ENCODE measurements around the gene CDC25B. TPM values are rescaled to one million over a fixed set of nuclear protein-coding genes. Genes with fewer than 3 reads are reported as not detected.

Gene CDC25B
- total and polyA plus RNA-seq, 8 donors, result 9.4 to 56.5 (median 25.1) TPM

DNA sequence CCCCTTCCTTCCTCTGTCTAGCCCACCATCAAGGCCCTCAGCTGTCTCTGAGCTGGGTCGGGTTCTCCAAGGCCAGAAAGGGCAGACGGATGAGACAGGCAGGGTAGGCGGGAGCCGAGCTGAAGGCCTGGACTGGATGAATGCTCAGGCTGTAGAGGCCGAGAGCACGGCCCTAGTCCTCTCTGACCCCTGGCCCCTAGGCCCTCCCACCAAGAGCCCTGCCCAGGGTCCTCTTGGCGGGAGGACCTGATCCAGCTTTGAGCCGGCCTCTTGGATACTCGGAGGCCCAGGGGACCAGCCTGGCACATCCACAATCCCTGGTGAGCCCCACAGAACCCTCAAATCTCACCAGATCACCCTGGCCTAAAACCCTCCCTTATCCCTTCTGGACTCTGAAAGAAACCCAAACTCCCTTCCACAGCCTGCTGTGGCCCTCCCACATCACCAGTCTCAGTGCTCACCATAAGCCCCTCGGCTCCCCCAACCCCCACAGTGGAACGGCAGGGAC lies 36.7 kb upstream of the CDC25B start:
- 70 to 90% (median 84%) methylated on average over 5 to 11 of the region's 11 CpGs for WGBS, 5 donors
- peaks cover 16 to 52% (median 31%) of the 10 kb centered on the region in 4 donors for H3K36me3 ChIP-seq
- intact Hi-C loops (cut with DNase I; ENCODE audit: low total_unique reads), result loop anchor here (10.0 kb wide), 1 partner anchor 95 kb away; no protein-coding TSS in a partner anchor

DNA sequence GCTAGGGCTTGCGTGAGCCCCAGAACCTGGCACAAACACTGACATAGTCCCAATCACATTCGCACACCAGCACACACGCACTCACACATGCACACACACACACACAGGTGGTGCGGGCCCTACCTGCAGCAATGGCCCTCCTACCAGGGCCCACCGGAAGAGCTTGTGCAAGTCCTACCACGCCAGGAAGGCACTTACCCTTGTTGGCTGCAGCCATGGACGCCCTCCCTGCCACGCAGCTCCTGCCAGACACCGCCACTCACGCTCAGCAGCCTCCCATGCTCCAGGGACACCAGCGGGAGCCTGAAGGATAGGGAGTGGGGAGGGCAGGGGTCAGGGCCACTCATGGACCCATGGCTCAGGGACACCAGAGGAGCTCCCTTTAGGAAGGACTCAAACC lies 36.2 kb upstream of the CDC25B start:
- peak in 1 of 2 donors; percentile 11 for DNase-seq
- 91 to 94% (median 93%) methylated on average over 6 to 11 of the region's 11 CpGs for WGBS, 5 donors
- Histone ChIP-seq H3K4me3 (no peak overlapping the region), H3K27me3 (no peaks in the 10 kb centered on the region), H3K9me3 (no peaks in the 10 kb centered on the region), H3K27ac (peak overlapping the region in 4 of 5 donors; percentile 25 to 94 (median 36)), H3K4me1 (peaks cover 6 to 49% (median 18%) of the 10 kb centered on the region in 4 donors), H3K36me3 (peaks cover 13 to 47% (median 28%) of the 10 kb centered on the region in 4 donors)
- TF ChIP-seq, protein P1, sequence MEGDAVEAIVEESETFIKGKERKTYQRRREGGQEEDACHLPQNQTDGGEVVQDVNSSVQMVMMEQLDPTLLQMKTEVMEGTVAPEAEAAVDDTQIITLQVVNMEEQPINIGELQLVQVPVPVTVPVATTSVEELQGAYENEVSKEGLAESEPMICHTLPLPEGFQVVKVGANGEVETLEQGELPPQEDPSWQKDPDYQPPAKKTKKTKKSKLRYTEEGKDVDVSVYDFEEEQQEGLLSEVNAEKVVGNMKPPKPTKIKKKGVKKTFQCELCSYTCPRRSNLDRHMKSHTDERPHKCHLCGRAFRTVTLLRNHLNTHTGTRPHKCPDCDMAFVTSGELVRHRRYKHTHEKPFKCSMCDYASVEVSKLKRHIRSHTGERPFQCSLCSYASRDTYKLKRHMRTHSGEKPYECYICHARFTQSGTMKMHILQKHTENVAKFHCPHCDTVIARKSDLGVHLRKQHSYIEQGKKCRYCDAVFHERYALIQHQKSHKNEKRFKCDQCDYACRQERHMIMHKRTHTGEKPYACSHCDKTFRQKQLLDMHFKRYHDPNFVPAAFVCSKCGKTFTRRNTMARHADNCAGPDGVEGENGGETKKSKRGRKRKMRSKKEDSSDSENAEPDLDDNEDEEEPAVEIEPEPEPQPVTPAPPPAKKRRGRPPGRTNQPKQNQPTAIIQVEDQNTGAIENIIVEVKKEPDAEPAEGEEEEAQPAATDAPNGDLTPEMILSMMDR (IDR thresholded peaks at IDR 0.05), result no peak
- TF ChIP-seq POLR2A (IDR thresholded peaks at IDR 0.05) (no peak), POLR2AphosphoS5 (IDR thresholded peaks at IDR 0.05) (no peak), EP300 (IDR thresholded peaks at IDR 0.05) (no peak)
- intact Hi-C loops (cut with DNase I; ENCODE audit: low total_unique reads), result loop anchor here (10.0 kb wide), 2 partner anchors 85 to 95 kb away; no protein-coding TSS in a partner anchor

More for the DNA sequence above, 36.7 kb upstream of the CDC25B start:
- Histone ChIP-seq H3K9me3 (no peaks in the 10 kb centered on the region), H3K27ac (peak overlapping the region in 4 of 5 donors; percentile 4 to 94 (median 32)), H3K4me3 (no peak overlapping the region), H3K4me1 (peaks cover under 1 to 44% (median 13%) of the 10 kb centered on the region in 4 donors), H3K27me3 (no peaks in the 10 kb centered on the region)
- TF ChIP-seq POLR2AphosphoS5 (IDR thresholded peaks at IDR 0.05), result no peak
- TF ChIP-seq POLR2A (IDR thresholded peaks at IDR 0.05), result no peak
- no peak for TF ChIP-seq EP300 (IDR thresholded peaks at IDR 0.05)
- TF ChIP-seq, protein P1 (IDR thresholded peaks at IDR 0.05), result no peak
- peak in 1 of 2 donors; percentile 4 for DNase-seq

DNA sequence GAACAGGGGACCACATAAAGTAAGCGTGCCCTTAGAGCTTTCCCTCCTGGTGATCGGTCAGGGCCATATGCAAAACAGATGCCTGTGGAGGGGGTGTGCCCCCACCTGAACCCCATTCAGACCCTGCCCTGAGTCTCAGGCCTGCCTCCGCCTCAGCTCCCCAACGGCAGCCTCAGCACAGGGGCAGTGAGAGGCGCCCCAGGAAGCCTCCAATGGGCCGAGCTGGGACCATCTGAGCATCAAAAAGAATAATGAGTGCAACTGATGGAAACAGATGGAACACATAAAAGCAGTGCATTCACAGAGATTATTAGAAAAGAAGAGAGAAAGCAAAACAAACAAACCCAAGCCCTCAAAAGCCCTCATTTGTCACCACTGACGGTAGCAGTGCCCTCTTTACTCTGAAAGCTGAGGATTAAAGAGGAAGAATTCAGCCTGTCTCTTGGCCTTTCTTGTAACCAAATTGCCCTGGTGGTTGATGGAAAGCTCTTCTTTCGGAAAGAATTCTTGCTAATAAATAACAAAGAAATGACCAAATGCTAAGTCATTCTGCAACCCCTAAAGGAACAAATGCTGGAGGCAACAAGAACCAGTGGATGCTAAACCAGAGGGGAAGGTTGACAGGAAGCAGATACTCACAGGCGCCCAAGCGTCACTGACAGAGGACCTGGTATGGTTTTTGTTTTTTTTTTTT lies 35.3 kb upstream of the CDC25B start:
- Histone ChIP-seq H3K9me3 (no peaks in the 10 kb centered on the region), H3K4me1 (peaks cover 7 to 58% (median 26%) of the 10 kb centered on the region in 4 donors), H3K36me3 (peaks cover 12 to 38% (median 24%) of the 10 kb centered on the region in 4 donors), H3K27me3 (no peaks in the 10 kb centered on the region), H3K27ac (peak overlapping the region in 4 of 5 donors; percentile 20 to 94 (median 32)), H3K4me3 (no peak overlapping the region)
- intact Hi-C loops (cut with DNase I; ENCODE audit: low total_unique reads), result loop anchor here (10.0 kb wide), 1 partner anchor 86 kb away; no protein-coding TSS in a partner anchor
- WGBS, 5 donors, result 65 to 83% (median 78%) methylated on average over 10 of the region's 10 CpGs
- TF ChIP-seq POLR2A (IDR thresholded peaks at IDR 0.05) (no peak), POLR2AphosphoS5 (IDR thresholded peaks at IDR 0.05) (peak in 1 of 3 donors; percentile 51), EP300 (IDR thresholded peaks at IDR 0.05) (no peak)
- TF ChIP-seq, protein P1 (IDR thresholded peaks at IDR 0.05), result no peak
- DNase-seq, result peak in 1 of 2 donors; percentile 7

All from stomach (tissue), 9 donors.